Upper lobe of left lung (tissue), 4 donors: ENCODE measurements around the gene GP2.
"Not testable (repeated sequence)": the region's sequence is repeated elsewhere in the genome, so short reads cannot be mapped to it uniquely, and the experiment has no call there.

ENCODE experiments used
- POLR2A ChIP-seq, 4 donors: fragments of 450-650 bp; IDR thresholded peaks; one replicate each; pipeline ENCODE4 v1.5.1; 2016 to 2017; ENCODE audit warnings: antibody characterized with exemption in 4 of 4, mild to moderate bottlenecking in 2 of 4
- TF ChIP-seq, protein P1 (sequence below), 6 experiments: fragments of 450-650 bp in 4 of 6; fragments of 200-600 bp in 2 of 6; sonication (generic) in 2 of 6; IDR thresholded peaks; one replicate each; pipeline ENCODE4 v1.5.1; 2016 to 2019; ENCODE audit warnings: antibody characterized with exemption in 6 of 6

- TF ChIP-seq, protein P1, sequence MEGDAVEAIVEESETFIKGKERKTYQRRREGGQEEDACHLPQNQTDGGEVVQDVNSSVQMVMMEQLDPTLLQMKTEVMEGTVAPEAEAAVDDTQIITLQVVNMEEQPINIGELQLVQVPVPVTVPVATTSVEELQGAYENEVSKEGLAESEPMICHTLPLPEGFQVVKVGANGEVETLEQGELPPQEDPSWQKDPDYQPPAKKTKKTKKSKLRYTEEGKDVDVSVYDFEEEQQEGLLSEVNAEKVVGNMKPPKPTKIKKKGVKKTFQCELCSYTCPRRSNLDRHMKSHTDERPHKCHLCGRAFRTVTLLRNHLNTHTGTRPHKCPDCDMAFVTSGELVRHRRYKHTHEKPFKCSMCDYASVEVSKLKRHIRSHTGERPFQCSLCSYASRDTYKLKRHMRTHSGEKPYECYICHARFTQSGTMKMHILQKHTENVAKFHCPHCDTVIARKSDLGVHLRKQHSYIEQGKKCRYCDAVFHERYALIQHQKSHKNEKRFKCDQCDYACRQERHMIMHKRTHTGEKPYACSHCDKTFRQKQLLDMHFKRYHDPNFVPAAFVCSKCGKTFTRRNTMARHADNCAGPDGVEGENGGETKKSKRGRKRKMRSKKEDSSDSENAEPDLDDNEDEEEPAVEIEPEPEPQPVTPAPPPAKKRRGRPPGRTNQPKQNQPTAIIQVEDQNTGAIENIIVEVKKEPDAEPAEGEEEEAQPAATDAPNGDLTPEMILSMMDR (IDR thresholded peaks at IDR 0.05) = not testable (repeated sequence)
- TF ChIP-seq POLR2A (IDR thresholded peaks at IDR 0.05) = not testable (repeated sequence)
These were observed 14.7 kb downstream of the GP2 start for GRCh38 chr16:20312536-20313095.
